ENCODE results near the gene IQGAP2.

GRCh38 chr5:76715736-76716455, 312.8 kb downstream of the IQGAP2 start, which contains the start of gene F2R:
- TF ChIP-seq PATZ1 (CRISPR knock-in tag; IDR thresholded peaks at IDR 0.05; ENCODE audit: borderline replicate concordance) (peak; percentile 53; the same call in 1 of the 2 replicates), GLIS3 (CRISPR knock-in tag; IDR thresholded peaks at IDR 0.05) (no peak), ZFP3 (CRISPR knock-in tag; IDR thresholded peaks at IDR 0.05) (no peak), ZFP30 (CRISPR knock-in tag; IDR thresholded peaks at IDR 0.05) (no peak), TSHZ2 (CRISPR knock-in tag; IDR thresholded peaks at IDR 0.05) (no peak)

Data from SK-N-SH treated with all-trans-retinoic acid at 6 μM for 48 hours (cell line).